LHCN-M2 (cell line): ENCODE measurements around the gene CENPO. TPM values are rescaled to one million over a fixed set of nuclear protein-coding genes. Genes with fewer than 3 reads are reported as not detected.

Experiments
- DNase-seq: peaks from one replicate; pipeline ENCODE4 v3.0.0-alpha.2; 2012; ENCODE audit warnings: low read depth
- total RNA-seq: library from RNA; depleted of rRNA; stranded (reverse); fragments of >200 nt; gene quantifications from 2 replicates; pipeline ENCODE4 v1.2.3, GENCODE V29; 2014

CENPO gene
- total RNA-seq, 1 experiment from 2014 or later = 56.1 TPM

DNA sequence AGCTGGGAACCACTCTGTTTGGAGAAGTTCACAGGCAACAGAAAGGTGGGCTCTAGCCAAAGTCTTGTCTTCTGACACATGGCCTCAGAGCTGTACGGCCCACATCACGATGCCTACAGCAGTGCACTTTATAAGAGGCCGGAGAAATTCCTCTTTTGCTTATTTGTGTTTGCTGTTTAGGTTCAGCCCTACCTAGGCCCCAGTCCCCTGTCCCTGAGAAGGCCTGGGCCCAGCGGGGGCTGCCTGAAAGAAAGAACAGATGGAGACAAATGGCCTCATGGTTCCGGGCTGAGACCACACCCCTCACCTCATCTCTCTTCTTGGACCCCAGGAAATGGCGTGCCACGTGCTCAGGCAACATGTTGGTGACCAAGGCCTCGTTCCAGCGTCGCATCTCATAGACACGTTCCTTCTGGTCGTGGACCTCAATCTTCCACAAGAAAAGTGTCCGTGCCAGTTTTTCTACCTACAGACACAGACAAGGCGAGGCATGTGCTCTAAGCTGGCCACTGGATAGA lies 30.9 kb downstream of the CENPO start:
- DNase-seq = no peak

- no peak for DNase-seq
These were observed 32.0 kb downstream of the CENPO start for GRCh38 chr2:24824966-24825882.

GRCh38 chr2:24825883-24826772 lies 32.9 kb downstream of the CENPO start:
- peak; percentile 26 for DNase-seq

DNA sequence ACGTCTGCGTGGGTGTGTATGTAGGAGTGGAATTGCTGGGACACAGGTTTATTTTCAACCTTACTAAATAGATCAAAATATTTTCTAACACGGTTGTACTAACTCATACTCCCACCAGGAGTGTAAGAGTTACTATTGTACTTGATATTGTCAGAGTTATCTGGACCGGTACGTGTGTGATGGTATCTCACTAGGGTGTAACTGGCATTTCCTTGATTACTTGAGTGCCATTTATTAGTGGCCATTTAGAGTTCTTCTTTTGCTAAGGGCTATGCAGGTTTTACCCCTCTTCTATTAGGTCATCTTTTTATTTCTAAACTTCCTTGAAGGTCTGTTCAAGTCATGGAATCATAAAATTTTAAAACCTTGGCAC lies 33.5 kb downstream of the CENPO start:
- no peak for DNase-seq

DNA sequence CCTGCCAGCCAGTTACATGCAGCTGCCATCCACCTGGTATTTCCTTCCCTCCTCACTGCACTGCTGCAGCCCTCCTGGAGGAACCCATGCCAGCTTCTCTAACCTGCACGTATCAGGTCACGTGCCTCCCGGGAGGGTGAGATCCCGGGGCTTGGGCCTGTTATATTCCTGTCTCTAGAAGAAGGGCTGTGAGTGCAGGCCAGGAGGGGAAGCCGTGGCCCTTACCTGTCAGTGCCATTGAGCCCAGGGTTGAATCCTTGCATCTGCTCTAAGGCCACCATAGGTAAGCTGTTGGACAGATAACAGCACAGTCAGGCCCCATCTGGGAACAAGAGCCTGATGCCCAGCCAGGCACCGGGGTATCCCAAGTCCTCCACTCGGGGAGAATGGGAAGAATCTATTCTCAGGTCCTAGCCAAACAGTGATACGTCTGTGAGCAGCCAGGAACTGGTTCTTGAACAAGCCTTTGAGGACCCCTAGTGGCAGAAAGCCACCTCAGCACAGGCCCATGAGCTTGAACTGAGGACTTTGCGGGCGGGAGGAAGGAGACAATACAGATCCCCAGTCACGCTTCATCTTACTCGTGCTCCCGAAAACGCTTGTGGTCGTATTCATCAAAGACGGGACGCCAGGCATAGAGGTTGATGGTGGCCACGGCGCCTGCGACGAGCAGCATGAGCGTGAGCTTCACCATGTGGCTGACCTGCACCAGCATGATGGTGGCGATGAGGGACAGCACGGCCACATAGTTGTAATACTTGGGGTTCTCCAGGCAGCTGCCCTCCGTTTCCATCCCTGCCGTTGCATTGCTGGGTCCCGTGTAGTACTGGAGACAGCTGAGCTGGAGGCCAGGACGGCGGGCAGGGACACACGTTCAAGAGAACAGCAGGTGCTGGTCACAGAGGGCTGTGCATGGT lies 34.4 kb downstream of the CENPO start:
- peak; percentile 86 for DNase-seq

DNA sequence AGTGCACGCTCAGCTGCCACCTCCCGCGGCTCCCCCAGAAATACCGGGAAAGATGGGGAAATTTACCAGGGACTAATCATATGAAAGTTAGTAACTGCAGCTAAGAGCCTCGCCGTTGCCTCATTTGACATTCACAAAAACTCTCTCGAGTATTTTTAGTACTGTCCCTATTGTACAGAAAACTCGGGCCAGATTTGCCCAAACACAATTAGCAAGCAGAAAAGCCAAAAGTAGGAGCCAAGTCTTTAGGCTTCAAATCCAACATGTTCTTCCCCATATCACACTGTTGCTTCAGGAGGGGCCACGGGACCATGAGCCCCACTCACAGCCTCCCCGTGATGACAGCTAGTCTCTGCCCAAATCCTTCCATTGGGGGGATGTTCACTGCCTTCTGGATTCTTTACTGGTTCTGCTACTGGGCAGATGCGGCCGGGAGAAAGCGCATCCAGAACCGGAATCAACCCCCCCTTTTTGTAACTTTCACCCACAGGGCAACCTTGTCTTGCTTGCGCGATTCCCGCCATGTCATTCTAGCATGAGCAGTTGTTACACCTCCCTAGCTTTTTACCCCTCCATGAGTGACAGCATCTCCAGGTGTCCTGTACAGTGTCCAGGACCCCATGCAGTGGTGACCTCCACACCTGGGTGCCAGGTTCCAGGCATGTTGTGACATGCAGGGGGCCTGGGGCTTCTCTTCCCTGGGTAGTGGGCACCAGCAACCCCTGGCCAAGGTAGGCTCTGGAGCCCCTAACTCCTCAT lies 35.2 kb downstream of the CENPO start:
- DNase-seq = no peak

- DNase-seq = peak; percentile 29
These were observed 37.1 kb downstream of the CENPO start for GRCh38 chr2:24830351-24830750.

DNA sequence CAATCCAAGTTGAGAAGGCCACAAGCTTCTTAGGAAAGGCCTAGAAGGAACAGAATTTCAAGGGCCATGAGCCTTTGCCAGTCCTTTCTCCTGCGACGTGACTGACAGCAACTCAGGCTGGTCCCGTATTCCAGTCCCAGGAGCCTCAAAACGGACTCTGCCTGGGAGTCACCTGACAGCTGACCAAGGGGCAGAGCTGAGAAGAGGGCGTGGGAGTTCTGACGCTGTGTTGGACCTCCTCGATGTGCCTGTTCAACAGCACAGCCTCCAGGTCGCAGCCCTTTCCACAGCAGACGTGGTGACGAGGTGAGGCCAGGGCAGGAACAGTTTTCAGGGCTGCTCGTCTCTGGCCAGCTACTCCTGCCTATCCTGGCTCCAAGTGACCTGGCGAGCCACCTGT lies 37.6 kb downstream of the CENPO start:
- DNase-seq = no peak

- no peak for DNase-seq
These were observed 38.2 kb downstream of the CENPO start for GRCh38 chr2:24831221-24832072.

GRCh38 chr2:24832073-24832461 lies 38.8 kb downstream of the CENPO start:
- DNase-seq = no peak

- no peak for DNase-seq
These were observed 39.3 kb downstream of the CENPO start for GRCh38 chr2:24832521-24832920.

DNA sequence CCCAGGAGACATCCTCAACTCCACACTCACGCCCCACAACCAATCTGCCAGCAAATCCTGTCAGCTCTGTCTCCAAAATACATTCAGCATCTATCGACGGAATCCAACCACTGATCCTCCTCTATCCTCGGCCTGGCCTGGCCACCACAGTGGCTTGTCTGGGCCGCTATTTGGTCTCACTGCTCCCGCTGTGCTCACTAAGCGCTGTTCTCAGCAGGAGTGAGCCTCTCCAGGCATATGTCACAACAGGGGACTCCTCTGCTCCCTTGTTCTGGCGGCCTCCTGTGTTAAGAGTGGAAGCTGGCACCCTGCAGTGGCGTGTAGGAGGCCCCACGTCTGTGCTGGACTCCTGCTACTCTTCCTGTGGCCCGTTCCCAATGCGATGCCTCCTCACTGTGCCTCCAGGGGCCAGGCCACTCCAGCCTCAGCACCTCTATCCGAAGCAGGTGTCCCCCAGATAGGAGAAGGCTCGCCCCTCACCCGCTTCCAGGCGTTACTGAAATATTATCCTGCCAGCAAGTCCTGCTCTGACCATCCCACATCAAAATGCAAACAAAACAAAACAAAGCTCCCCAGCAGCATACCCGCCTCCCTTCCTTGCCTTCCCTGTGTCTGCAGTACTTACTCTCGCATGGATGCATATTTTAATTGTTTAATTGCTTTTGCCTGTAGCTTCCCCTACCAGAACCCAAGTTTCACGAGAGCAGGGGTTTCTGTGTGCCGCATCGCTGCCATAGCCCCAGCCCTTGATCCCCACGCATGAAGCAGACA lies 39.9 kb downstream of the CENPO start:
- DNase-seq = no peak

- DNase-seq = no peak
These were observed 40.9 kb downstream of the CENPO start for GRCh38 chr2:24833821-24834732.

DNA sequence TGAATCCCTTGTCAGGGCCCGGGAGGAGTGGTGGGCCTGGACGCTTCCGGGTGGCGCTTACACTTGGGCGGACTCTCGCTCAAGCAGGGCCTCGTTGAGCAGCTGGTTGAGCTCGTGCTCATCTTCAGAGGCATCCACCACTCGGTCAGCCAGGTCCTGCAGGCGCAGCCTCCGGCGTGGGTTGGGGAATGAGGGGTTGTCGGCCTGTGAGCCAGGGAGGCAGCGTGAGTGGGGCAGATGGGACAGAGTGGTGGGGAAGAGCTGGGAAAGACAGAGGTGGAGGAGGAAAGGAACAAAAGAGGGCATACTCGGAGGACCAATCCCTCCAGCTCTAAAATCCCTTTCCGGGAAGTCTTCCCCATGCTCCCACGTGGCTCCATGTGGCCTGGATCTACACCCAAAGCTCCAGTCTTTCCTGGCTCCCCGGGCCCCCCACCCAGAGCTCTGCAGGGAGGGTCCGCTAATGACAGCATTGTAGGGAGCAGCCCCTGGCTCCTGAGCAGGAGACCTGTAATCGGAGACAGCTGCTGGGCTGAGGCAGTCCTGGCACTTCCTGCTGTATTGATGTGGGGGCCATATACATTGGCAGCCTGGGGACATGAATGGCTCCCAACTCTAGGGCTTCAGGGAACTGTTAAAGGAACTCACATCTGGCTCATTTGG lies 41.6 kb downstream of the CENPO start:
- DNase-seq = no peak

- peak; percentile 50 for DNase-seq
These were observed 42.2 kb downstream of the CENPO start for GRCh38 chr2:24835411-24835810.

DNA sequence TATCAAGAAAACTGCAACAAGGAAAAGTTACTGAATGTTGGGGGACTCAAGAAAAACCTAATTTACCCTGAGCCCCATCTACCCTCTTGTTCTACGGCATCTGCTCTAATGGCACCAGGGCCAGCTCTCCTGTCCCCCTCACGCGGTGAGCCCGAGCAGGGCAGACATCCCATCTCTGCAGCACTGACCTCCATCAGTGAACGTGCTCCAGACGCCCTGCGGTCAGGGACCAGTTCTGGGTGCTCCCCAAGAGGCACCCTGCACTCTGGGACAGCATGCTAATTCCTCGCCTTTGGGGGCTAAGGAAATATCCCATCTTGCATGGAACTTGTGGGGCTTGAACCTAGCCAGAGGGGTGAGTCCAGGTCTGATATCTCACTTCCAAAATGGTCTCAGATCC lies 43.0 kb downstream of the CENPO start:
- no peak for DNase-seq

DNA sequence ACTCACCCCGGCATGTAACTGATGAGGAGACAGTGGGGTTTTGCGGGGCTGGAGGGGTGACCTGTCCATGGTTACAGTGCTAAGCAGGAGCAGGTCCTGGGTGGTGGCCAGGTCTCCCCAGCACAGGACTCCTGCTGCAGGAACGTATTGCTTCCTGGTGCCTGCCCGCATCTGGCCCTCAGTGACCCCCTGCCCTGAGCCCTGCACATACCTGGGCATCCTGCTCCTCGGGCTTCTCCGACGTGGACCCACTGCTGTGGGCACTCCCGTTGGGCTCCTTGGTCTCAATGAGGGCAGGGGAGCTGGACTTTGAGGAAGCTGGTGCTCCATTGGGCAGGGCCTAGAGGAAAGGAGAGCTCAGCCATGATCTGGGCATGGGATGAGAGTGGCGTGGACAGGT lies 43.5 kb downstream of the CENPO start:
- DNase-seq = no peak
